ENCODE results near the gene OGG1. TPM values are rescaled to one million over a fixed set of nuclear protein-coding genes. Genes with fewer than 3 reads are reported as not detected.

Gene OGG1
- total RNA-seq, 1 donor from 2014 or later: 15.3 TPM

- no peak overlapping the region for H3K4me3 Mint-ChIP-seq (ENCODE audit: unreplicated experiment)
- H3K4me2 ChIP-seq (ENCODE audit: low read length): no peak overlapping the region
- no peaks in the 10 kb centered on the region for H3K4me1 ChIP-seq (ENCODE audit: insufficient read depth, low read length)
- TF ChIP-seq CTCF (IDR thresholded peaks at IDR 0.05; ENCODE audit: insufficient read depth, low read depth, low read length) (no peak), EZH2 (IDR thresholded peaks at IDR 0.05; ENCODE audit: insufficient read depth, low read length) (no peak)
- H3K27ac Mint-ChIP-seq (ENCODE audit: unreplicated experiment): no peak overlapping the region
- peaks cover 6% of the 10 kb centered on the region for H3K27me3 ChIP-seq (ENCODE audit: insufficient read depth, low read length)
- FAIRE-seq: no peak
- H3K27ac ChIP-seq (ENCODE audit: low read depth, low read length): no peak overlapping the region
- no peaks in the 10 kb centered on the region for H3K36me3 ChIP-seq (ENCODE audit: insufficient read depth, low read length)
- no peaks in the 10 kb centered on the region for H4K20me1 ChIP-seq (ENCODE audit: insufficient read depth, low read length)
- H3K9me3 ChIP-seq (ENCODE audit: insufficient read depth, low read depth, low read length): no peaks in the 10 kb centered on the region
- no peak for DNase-seq (ENCODE audit: low read depth)
- H3K4me3 ChIP-seq (ENCODE audit: insufficient read depth, low read depth, low read length): no peak overlapping the region
- H3K4me1 Mint-ChIP-seq (ENCODE audit: low read depth, unreplicated experiment): no peaks in the 10 kb centered on the region
- H3K36me3 Mint-ChIP-seq (ENCODE audit: low read depth, unreplicated experiment): peaks cover 2% of the 10 kb centered on the region
- H3K79me2 ChIP-seq (ENCODE audit: insufficient read depth, low read length): no peaks in the 10 kb centered on the region
- peaks cover 44% of the 10 kb centered on the region for H3K27me3 Mint-ChIP-seq (ENCODE audit: low read depth, unreplicated experiment)
- H3K9me3 Mint-ChIP-seq (ENCODE audit: unreplicated experiment): peaks cover 8% of the 10 kb centered on the region
- H3K9ac ChIP-seq (ENCODE audit: low read length): no peak overlapping the region
- H2AFZ ChIP-seq (ENCODE audit: low read depth, low read length): no peak overlapping the region
These were observed 39.5 kb upstream of the OGG1 start for GRCh38 chr3:9710174-9710739.

- no peak overlapping the region for H3K4me2 ChIP-seq (ENCODE audit: low read length)
- no peak overlapping the region for H2AFZ ChIP-seq (ENCODE audit: low read depth, low read length)
- H3K27ac ChIP-seq (ENCODE audit: low read depth, low read length): no peak overlapping the region
- H4K20me1 ChIP-seq (ENCODE audit: insufficient read depth, low read length): no peaks in the 10 kb centered on the region
- peaks cover 30% of the 10 kb centered on the region for H3K27me3 Mint-ChIP-seq (ENCODE audit: low read depth, unreplicated experiment)
- no peak overlapping the region for H3K4me3 ChIP-seq (ENCODE audit: insufficient read depth, low read depth, low read length)
- H3K4me3 Mint-ChIP-seq (ENCODE audit: unreplicated experiment): no peak overlapping the region
- no peaks in the 10 kb centered on the region for H3K27me3 ChIP-seq (ENCODE audit: insufficient read depth, low read length)
- peaks cover 3% of the 10 kb centered on the region for H3K4me1 ChIP-seq (ENCODE audit: insufficient read depth, low read length)
- no peak for FAIRE-seq
- no peaks in the 10 kb centered on the region for H3K36me3 ChIP-seq (ENCODE audit: insufficient read depth, low read length)
- peaks cover 2% of the 10 kb centered on the region for H3K36me3 Mint-ChIP-seq (ENCODE audit: low read depth, unreplicated experiment)
- no peaks in the 10 kb centered on the region for H3K9me3 ChIP-seq (ENCODE audit: insufficient read depth, low read depth, low read length)
- H3K27ac Mint-ChIP-seq (ENCODE audit: unreplicated experiment): no peak overlapping the region
- DNase-seq (ENCODE audit: low read depth): no peak
- no peak overlapping the region for H3K9ac ChIP-seq (ENCODE audit: low read length)
- peaks cover 8% of the 10 kb centered on the region for H3K9me3 Mint-ChIP-seq (ENCODE audit: unreplicated experiment)
- H3K79me2 ChIP-seq (ENCODE audit: insufficient read depth, low read length): no peaks in the 10 kb centered on the region
- no peaks in the 10 kb centered on the region for H3K4me1 Mint-ChIP-seq (ENCODE audit: low read depth, unreplicated experiment)
- TF ChIP-seq CTCF (IDR thresholded peaks at IDR 0.05; ENCODE audit: insufficient read depth, low read depth, low read length) (no peak), EZH2 (IDR thresholded peaks at IDR 0.05; ENCODE audit: insufficient read depth, low read length) (no peak)
These were observed 37.3 kb upstream of the OGG1 start for GRCh38 chr3:9712415-9712814.

GRCh38 chr3:9713142-9713541 lies 36.6 kb upstream of the OGG1 start:
- no peak for FAIRE-seq

More at GRCh38 chr3:9713142-9713541, 36.6 kb upstream of the OGG1 start:
- Histone ChIP-seq H3K36me3 (ENCODE audit: insufficient read depth, low read length) (no peaks in the 10 kb centered on the region), H3K4me2 (ENCODE audit: low read length) (no peak overlapping the region), H4K20me1 (ENCODE audit: insufficient read depth, low read length) (no peaks in the 10 kb centered on the region), H2AFZ (ENCODE audit: low read depth, low read length) (no peak overlapping the region), H3K4me1 (ENCODE audit: insufficient read depth, low read length) (peaks cover 3% of the 10 kb centered on the region), H3K9me3 (ENCODE audit: insufficient read depth, low read depth, low read length) (no peaks in the 10 kb centered on the region), H3K27me3 (ENCODE audit: insufficient read depth, low read length) (no peaks in the 10 kb centered on the region), H3K27ac (ENCODE audit: low read depth, low read length) (no peak overlapping the region), H3K9ac (ENCODE audit: low read length) (no peak overlapping the region), H3K79me2 (ENCODE audit: insufficient read depth, low read length) (no peaks in the 10 kb centered on the region), H3K4me3 (ENCODE audit: insufficient read depth, low read depth, low read length) (no peak overlapping the region)
- Mint-ChIP-seq H3K4me3 (ENCODE audit: unreplicated experiment) (no peak overlapping the region), H3K27me3 (ENCODE audit: low read depth, unreplicated experiment) (peaks cover 27% of the 10 kb centered on the region), H3K36me3 (ENCODE audit: low read depth, unreplicated experiment) (peaks cover 2% of the 10 kb centered on the region), H3K9me3 (ENCODE audit: unreplicated experiment) (peaks cover 8% of the 10 kb centered on the region), H3K27ac (ENCODE audit: unreplicated experiment) (no peak overlapping the region), H3K4me1 (ENCODE audit: low read depth, unreplicated experiment) (no peaks in the 10 kb centered on the region)
- no peak for DNase-seq (ENCODE audit: low read depth)
- TF ChIP-seq CTCF (IDR thresholded peaks at IDR 0.05; ENCODE audit: insufficient read depth, low read depth, low read length) (no peak), EZH2 (IDR thresholded peaks at IDR 0.05; ENCODE audit: insufficient read depth, low read length) (no peak)

All from astrocyte (in vitro differentiated cells and primary cell).